HepG2 (cell line): Measurements from ENCODE around the gene ALS2CL. TPM values are rescaled to one million over a fixed set of nuclear protein-coding genes. Genes with fewer than 3 reads are reported as not detected.

Source experiments
- ATAC-seq: fragments of 200-7000 bp; cut with Tn5 transposase; 3 replicates; pipeline ENCODE4 v1.9.1; 2020; ENCODE audit warnings: mild to moderate bottlenecking, moderate library complexity
- BruUV-seq: library from RNA; stranded (reverse); fragments of 400-500 nt; replicated peaks from 2 replicates; lab custom pipeline; 2021; lab: Mats Ljungman, UMichigan
- CTCF ChIA-PET: fragments of 300-600 bp; formaldehyde crosslinking; extraction: SDS; loops from one replicate; lab custom pipeline; 2021; ENCODE audit warnings: low total read pairs, inconsistent platforms, low intra/inter-chr PET ratio; lab: Yijun Ruan, JAX
- POLR2A ChIA-PET: fragments of 350-600 bp; sonication (Branson Sonifier 250); formaldehyde crosslinking; loops from one replicate; lab custom pipeline; 2020; ENCODE audit warnings: antibody characterized with exemption, inconsistent platforms; lab: Yijun Ruan, JAX
- DNase-seq: peaks from one replicate; pipeline ENCODE4 v3.0.0-alpha.2; 2015; ENCODE audit warnings: low spot score
- FAIRE-seq: peaks from 3 replicates; lab custom pipeline; 2011; peaks lifted over from hg19 to GRCh38; lab: Jason Lieb, UNC
- H2AFZ ChIP-seq: one replicate; pipeline ENCODE4 v1.6.1; 2011; ENCODE audit warnings: low read length, inconsistent platforms
- H3K27ac ChIP-seq: fragments of 300-600 bp; 3 replicates; pipeline ENCODE4 v1.8.0; 2011; ENCODE audit warnings: mixed run types, mild to moderate bottlenecking, mixed read lengths, low read length, inconsistent platforms; ENCODE audit not compliant: insufficient read depth; ENCODE audit errors: extremely low read length
- H3K27me3 ChIP-seq, 2 experiments: fragments of 200-600 bp in 1 of 2; 2 replicates in 1 of 2; 3 replicates in 1 of 2; pipeline versions ENCODE4 v1.6.0 to v1.8.0; 2011; ENCODE audit warnings: low read length in 2 of 2, mild to moderate bottlenecking in 2 of 2, moderate library complexity in 2 of 2, inconsistent platforms in 1 of 2; ENCODE audit not compliant: insufficient read depth in 2 of 2, control insufficient read depth in 1 of 2
- H3K36me3 ChIP-seq, 2 experiments: fragments of 200-600 bp in 1 of 2; replicated peaks in 1 of 2; 2 replicates in 1 of 2; 3 replicates in 1 of 2; pipeline versions ENCODE4 v1.5.1 to v1.8.0; 2011; ENCODE audit warnings: low read length in 2 of 2, inconsistent platforms in 1 of 2; ENCODE audit not compliant: insufficient read depth in 2 of 2, control insufficient read depth in 1 of 2
- H3K4me1 ChIP-seq: 2 replicates; pipeline ENCODE4 v1.5.1; 2012; ENCODE audit warnings: low read length, inconsistent platforms; ENCODE audit not compliant: insufficient read depth
- H3K4me2 ChIP-seq: 2 replicates; pipeline ENCODE4 v1.6.0; 2011; ENCODE audit warnings: low read depth, low read length, inconsistent platforms
- H3K4me3 ChIP-seq, 3 experiments: fragments of 200-600 bp in 1 of 3; sonication (generic), shearing (Covaris generic) in 1 of 3; replicated peaks in 1 of 3; 2 replicates each; pipeline ENCODE4 v1.5.1; 2011 to 2016; ENCODE audit warnings: low read length in 3 of 3, inconsistent platforms in 2 of 3, low read depth in 2 of 3, mild to moderate bottlenecking in 2 of 3, control low read depth in 1 of 3, mixed read lengths in 1 of 3; ENCODE audit not compliant: insufficient read depth in 1 of 3
- H3K79me2 ChIP-seq: one replicate; pipeline ENCODE4 v1.6.1; 2011; ENCODE audit warnings: low read length, inconsistent platforms; ENCODE audit not compliant: insufficient read depth
- H3K9ac ChIP-seq: 2 replicates; pipeline ENCODE4 v1.6.0; 2011; ENCODE audit warnings: mild to moderate bottlenecking, low read depth, low read length, inconsistent platforms; ENCODE audit not compliant: insufficient read depth
- H3K9me3 ChIP-seq: 2 replicates; pipeline ENCODE4 v1.5.1; 2012; ENCODE audit warnings: mild to moderate bottlenecking, low read length
- H4K20me1 ChIP-seq: 2 replicates; pipeline ENCODE4 v1.6.0; 2011; ENCODE audit warnings: inconsistent platforms, mild to moderate bottlenecking, low read length, moderate library complexity; ENCODE audit not compliant: insufficient read depth
- ELK4 ChIP-seq: sonication (generic); formaldehyde crosslinking; IDR thresholded peaks from 2 replicates; pipeline ENCODE4 v1.9.0; 2021; ENCODE audit warnings: missing genetic modification reagents, borderline replicate concordance
- ETS1 ChIP-seq: sonication (generic); formaldehyde crosslinking; IDR thresholded peaks from 2 replicates; pipeline ENCODE4 v1.4.0; 2020; ENCODE audit warnings: missing genetic modification reagents
- GATAD1 ChIP-seq: IDR thresholded peaks from 2 replicates; pipeline ENCODE4 v1.6.1; 2016; ENCODE audit warnings: missing genetic modification reagents, missing compliant biosample characterization
- IKZF1 ChIP-seq: fragments of 450-650 bp; IDR thresholded peaks from 2 replicates; pipeline ENCODE4 v1.7.1; 2016
- IKZF5 ChIP-seq: IDR thresholded peaks from 2 replicates; pipeline ENCODE4 v1.6.1; 2018; ENCODE audit warnings: missing genetic modification reagents, mild to moderate bottlenecking, missing compliant biosample characterization
- IRF1 ChIP-seq: sonication (generic); formaldehyde crosslinking; IDR thresholded peaks from 2 replicates; pipeline ENCODE4 v1.4.0; 2020; ENCODE audit warnings: low read depth, mild to moderate bottlenecking, missing genetic modification reagents
- MEIS2 ChIP-seq: sonication (generic); formaldehyde crosslinking; IDR thresholded peaks from 2 replicates; pipeline ENCODE4 v1.9.0; 2021; ENCODE audit warnings: mild to moderate bottlenecking, missing genetic modification reagents
- MTA1 ChIP-seq: sonication (generic); formaldehyde crosslinking; IDR thresholded peaks from 2 replicates; pipeline ENCODE4 v1.4.0; 2020; ENCODE audit warnings: missing genetic modification reagents, mild to moderate bottlenecking, borderline replicate concordance
- RFX1 ChIP-seq: fragments of 450-650 bp; IDR thresholded peaks from 2 replicates; pipeline ENCODE4 v1.6.1; 2017
- ZNF281 ChIP-seq: sonication (generic); formaldehyde crosslinking; IDR thresholded peaks from 2 replicates; pipeline ENCODE4 v1.4.0; 2020; ENCODE audit warnings: missing genetic modification reagents, borderline replicate concordance
- WGBS: methylation state at CpG from one replicate; pipeline ENCODE4 v1.1.6; 2017; ENCODE audit warnings: low lambda C conversion rate; 5-methylcytosine and 5-hydroxymethylcytosine counted together
- in situ Hi-C: cut with HindIII; loops from 2 replicates; pipeline ENCODE4 v1.10.0; 2017; ENCODE audit warnings: low pct_unique_long_range_greater_than_20kb; ENCODE audit not compliant: extremely low pct_ligation_motif_present
- intact Hi-C: fragments of 100-400 bp; cut with micrococcal nuclease; formaldehyde crosslinking; loops from one replicate; pipeline ENCODE4 v1.10.0; 2022; ENCODE audit not compliant: unreplicated experiment
- polyA plus RNA-seq, 8 experiments: library from polyadenylated mRNA; depleted of rRNA in 3 of 8; stranded (reverse) in 7 of 8; unstranded in 1 of 8; fragments of >200 nt; fragmentation: Illumina TruSeq in 4 of 8; extraction: Trizol in 4 of 8; gene quantifications; 2 replicates each; pipeline versions ENCODE4 v1.2.1 to v1.2.3, GENCODE V29; 2011 to 2016; ENCODE audit warnings: low read depth in 4 of 8, missing spikeins in 1 of 8, mixed read lengths in 1 of 8; ENCODE audit not compliant: insufficient read depth in 1 of 8
- total RNA-seq, 5 experiments: library from RNA; depleted of rRNA; stranded (reverse); fragments of >200 nt; fragmentation: Illumina TruSeq; extraction: Trizol; gene quantifications; 2 replicates each; pipeline ENCODE4 v1.2.3, GENCODE V29; 2016; ENCODE audit warnings: low read depth in 1 of 5

The ALS2CL gene
- total and polyA plus RNA-seq, 2 of the 13 experiments (the other 11 are each of a cell fraction or from before 2014, with no cell fraction given), result not detected

- no peak for TF ChIP-seq IRF1 (CRISPR knock-in tag)
- TF ChIP-seq IKZF1, result no peak
- no peak for TF ChIP-seq ZNF281 (CRISPR knock-in tag)
- no peak for TF ChIP-seq RFX1
- no peak for TF ChIP-seq ETS1 (CRISPR knock-in tag)
- no peak for TF ChIP-seq ELK4 (CRISPR knock-in tag)
These were observed 13.1 kb downstream of the ALS2CL start (continued) for GRCh38 chr3:46680298-46680826.

- Histone ChIP-seq H3K4me2 (no peak overlapping the region), H4K20me1 (no peaks in the 10 kb centered on the region), H3K4me3 (no peak overlapping the region), H3K9me3 (no peaks in the 10 kb centered on the region), H3K4me1 (no peaks in the 10 kb centered on the region), H3K36me3 (no peaks in the 10 kb centered on the region), H3K27ac (no peak overlapping the region), H3K27me3 (peaks cover 0 to 53% of the 10 kb centered on the region in 2 experiments; a peak in 4 of 5 replicates), H3K79me2 (no peaks in the 10 kb centered on the region), H2AFZ (no peak overlapping the region), H3K9ac (no peak overlapping the region)
- ChIA-PET CTCF (no interaction called here), POLR2A (no interaction called here)
- intact Hi-C loops, result no loop called here
- DNase-seq, result no peak
- no TSS peak for BruUV-seq
- 24% methylated on average over 5 of the region's 5 CpGs for WGBS
- no peak for TF ChIP-seq IKZF5 (CRISPR knock-in tag)
- TF ChIP-seq MEIS2 (CRISPR knock-in tag), result no peak
- no peak for TF ChIP-seq GATAD1 (CRISPR knock-in tag)
- no peak for TF ChIP-seq MTA1 (CRISPR knock-in tag)
- no peak for FAIRE-seq
- in situ Hi-C loops, result no loop called here
- ATAC-seq, result no peak
These were observed 13.8 kb downstream of the ALS2CL start for GRCh38 chr3:46679681-46680080.
